ENCODE measurements around the gene PLXDC1. TPM values are rescaled to one million over a fixed set of nuclear protein-coding genes. Genes with fewer than 3 reads are reported as not detected.

The PLXDC1 gene
- total and polyA plus RNA-seq, 11 donors: 4.8 to 17.4 (median 13.3) TPM

- peak in 4 of 5 donors; percentile 70 to 83 (median 77) for DNase-seq
- no peaks in the 10 kb centered on the region for H3K27me3 ChIP-seq
- WGBS, 4 donors: 50 to 63% (median 57%) methylated on average over 15 to 20 of the region's 20 CpGs
- peak in 3 of 4 donors; percentile 70 to 81 (median 73) for ATAC-seq
- peaks cover 0 to 42% (median 22%) of the 10 kb centered on the region in 12 donors for H3K4me1 ChIP-seq
- intact Hi-C loops (cut with DNase I): loop anchor here in 1 of 10 donors (5.0 kb wide), 1 partner anchor 38 kb away; no protein-coding TSS in a partner anchor
- peaks cover 0 to 38% (median 8%) of the 10 kb centered on the region in 9 donors for H3K36me3 ChIP-seq
- peak overlapping the region in 2 of 12 donors; percentile 8 to 14 for H3K27ac ChIP-seq
- no peak for TF ChIP-seq POLR2A (IDR thresholded peaks at IDR 0.05)
- TF ChIP-seq, protein P1, sequence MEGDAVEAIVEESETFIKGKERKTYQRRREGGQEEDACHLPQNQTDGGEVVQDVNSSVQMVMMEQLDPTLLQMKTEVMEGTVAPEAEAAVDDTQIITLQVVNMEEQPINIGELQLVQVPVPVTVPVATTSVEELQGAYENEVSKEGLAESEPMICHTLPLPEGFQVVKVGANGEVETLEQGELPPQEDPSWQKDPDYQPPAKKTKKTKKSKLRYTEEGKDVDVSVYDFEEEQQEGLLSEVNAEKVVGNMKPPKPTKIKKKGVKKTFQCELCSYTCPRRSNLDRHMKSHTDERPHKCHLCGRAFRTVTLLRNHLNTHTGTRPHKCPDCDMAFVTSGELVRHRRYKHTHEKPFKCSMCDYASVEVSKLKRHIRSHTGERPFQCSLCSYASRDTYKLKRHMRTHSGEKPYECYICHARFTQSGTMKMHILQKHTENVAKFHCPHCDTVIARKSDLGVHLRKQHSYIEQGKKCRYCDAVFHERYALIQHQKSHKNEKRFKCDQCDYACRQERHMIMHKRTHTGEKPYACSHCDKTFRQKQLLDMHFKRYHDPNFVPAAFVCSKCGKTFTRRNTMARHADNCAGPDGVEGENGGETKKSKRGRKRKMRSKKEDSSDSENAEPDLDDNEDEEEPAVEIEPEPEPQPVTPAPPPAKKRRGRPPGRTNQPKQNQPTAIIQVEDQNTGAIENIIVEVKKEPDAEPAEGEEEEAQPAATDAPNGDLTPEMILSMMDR (IDR thresholded peaks at IDR 0.05): peak in 11 of 12 donors; percentile 12 to 61 (median 39)
- no peak overlapping the region for H3K4me3 ChIP-seq
- H3K9me3 ChIP-seq: no peaks in the 10 kb centered on the region
Observed at GRCh38 chr17:39194089-39194984, 42.9 kb upstream of the PLXDC1 start.

- intact Hi-C loops (cut with DNase I): loop anchor here in 1 of 10 donors (5.0 kb wide), 1 partner anchor 39 kb away; no protein-coding TSS in a partner anchor
- WGBS, 4 donors: 82 to 88% (median 84%) methylated on average over 5 to 10 of the region's 10 CpGs
- ATAC-seq: no peak
- no peak overlapping the region for H3K4me3 ChIP-seq
- H3K4me1 ChIP-seq: peaks cover 0 to 36% (median 22%) of the 10 kb centered on the region in 12 donors
- no peak overlapping the region for H3K27ac ChIP-seq
- H3K27me3 ChIP-seq: no peaks in the 10 kb centered on the region
- TF ChIP-seq, protein P1 (IDR thresholded peaks at IDR 0.05): no peak
- TF ChIP-seq POLR2A (IDR thresholded peaks at IDR 0.05): no peak
- H3K36me3 ChIP-seq: peaks cover 0 to 48% (median 18%) of the 10 kb centered on the region in 9 donors
- no peak for DNase-seq
- H3K9me3 ChIP-seq: no peaks in the 10 kb centered on the region
Observed at GRCh38 chr17:39193346-39193745, 41.9 kb upstream of the PLXDC1 start.

DNA sequence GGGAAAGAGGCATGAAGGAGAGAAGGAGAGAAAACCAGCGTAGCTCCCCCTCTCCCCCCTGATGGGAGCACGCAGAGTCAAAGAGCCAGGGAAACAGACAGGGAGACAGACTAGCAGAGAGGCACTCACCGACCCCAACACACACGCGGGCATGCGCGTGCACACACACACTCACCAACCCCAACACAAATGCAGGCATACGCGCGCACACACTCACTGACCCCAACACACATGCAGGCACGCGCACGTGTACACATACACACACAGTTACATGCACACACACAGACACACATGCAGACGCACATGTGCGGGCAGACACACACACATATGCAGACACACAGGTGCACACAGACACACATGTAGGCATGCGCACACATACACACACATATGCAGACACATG, 41.5 kb upstream of the PLXDC1 start:
- TF ChIP-seq POLR2A (IDR thresholded peaks at IDR 0.05): no peak
- TF ChIP-seq, protein P1 (IDR thresholded peaks at IDR 0.05): no peak
- DNase-seq (no peak), ATAC-seq (no peak)
- Histone ChIP-seq H3K27me3 (no peaks in the 10 kb centered on the region), H3K4me3 (no peak overlapping the region), H3K4me1 (peaks cover 0 to 33% (median 18%) of the 10 kb centered on the region in 12 donors), H3K9me3 (no peaks in the 10 kb centered on the region), H3K36me3 (peaks cover 0 to 53% (median 22%) of the 10 kb centered on the region in 9 donors), H3K27ac (no peak overlapping the region)
- WGBS, 4 donors: 91 to 97% (median 93%) methylated on average over 14 to 16 of the region's 16 CpGs
- intact Hi-C loops (cut with DNase I): loop anchor here in 1 of 10 donors (5.0 kb wide), 1 partner anchor 39 kb away; no protein-coding TSS in a partner anchor
